Spleen (tissue), 7 donors: ENCODE data around the gene PDE1A.

ENCODE experiments used
- CTCF ChIP-seq, 11 experiments: fragments of 200-600 bp in 7 of 11; fragments of 450-650 bp in 4 of 11; sonication (generic) in 4 of 11; IDR thresholded peaks in 8 of 11; conservative IDR thresholded peaks in 3 of 11; 1 replicate in 7 of 11; 2 replicates in 4 of 11; pipeline versions ENCODE4 v1.4.0 to v1.8.0; 2016 to 2021; ENCODE audit warnings: antibody characterized with exemption in 11 of 11, inconsistent platforms in 4 of 11, mild to moderate bottlenecking in 1 of 11
- POLR2A ChIP-seq, 3 donors: fragments of 450-650 bp; IDR thresholded peaks; one replicate each; pipeline ENCODE4 v1.5.1; 2017; ENCODE audit warnings: antibody characterized with exemption in 3 of 3, mild to moderate bottlenecking in 1 of 3
- POLR2AphosphoS5 ChIP-seq, 3 donors: sonication (generic); formaldehyde crosslinking; IDR thresholded peaks; one replicate each; pipeline ENCODE4 v1.5.1; 2017; ENCODE audit warnings: antibody characterized with exemption in 3 of 3
- donor health status: DM: no; HTN: no; CAD: no; lungs with moderate emphysema.
- donor health status: DM: no; HTN: no; CAD: no.
- donor health status: DM: no; HTN: no; CAD: no.

- TF ChIP-seq CTCF (IDR thresholded peaks at IDR 0.05 in 8 of 11, conservative IDR thresholded peaks at IDR 0.05 in 3 of 11) (no peak), POLR2AphosphoS5 (IDR thresholded peaks at IDR 0.05) (no peak), POLR2A (IDR thresholded peaks at IDR 0.05) (no peak)
Measured at GRCh38 chr2:182090486-182090885, 336.4 kb downstream of the PDE1A start.
